Muscle layer of colon (tissue), 2 donors: ENCODE results near the gene SLC26A8.
A peak's percentile ranks its signal among the peaks of the same experiment; 100 is the strongest.

ENCODE experiments used
- H3K27ac ChIP-seq: one replicate; pipeline ENCODE4 v1.7.0; 2013; ENCODE audit warnings: low read depth, mild to moderate bottlenecking, low read length, moderate library complexity
- H3K27me3 ChIP-seq, 2 donors: one replicate each; pipeline ENCODE4 v1.7.0; 2013; ENCODE audit warnings: low read length in 2 of 2, mild to moderate bottlenecking in 2 of 2; ENCODE audit not compliant: insufficient read depth in 2 of 2, control insufficient read depth in 1 of 2
- H3K36me3 ChIP-seq: one replicate; pipeline ENCODE4 v1.7.0; 2013; ENCODE audit warnings: mild to moderate bottlenecking, low read length; ENCODE audit not compliant: insufficient read depth
- H3K4me1 ChIP-seq: one replicate; pipeline ENCODE4 v1.7.0; 2013; ENCODE audit warnings: mild to moderate bottlenecking, low read length; ENCODE audit not compliant: insufficient read depth
- H3K4me3 ChIP-seq, 2 donors: one replicate each; pipeline ENCODE4 v1.7.0; 2013; ENCODE audit warnings: low read length in 2 of 2, low read depth in 1 of 2, mild to moderate bottlenecking in 1 of 2, moderate library complexity in 1 of 2
- H3K9ac ChIP-seq: one replicate; pipeline ENCODE4 v1.7.0; 2013; ENCODE audit warnings: low read length
- H3K9me3 ChIP-seq: one replicate; pipeline ENCODE4 v1.7.0; 2013; ENCODE audit warnings: mild to moderate bottlenecking, low read length
- donor health status: abdominal sarcoma.
- donor health status: Adenocarcinoma of cecum.

The SLC26A8 gene

GRCh38 chr6:36064770-36065396, 40.4 kb upstream of the SLC26A8 start:
- no peaks in the 10 kb centered on the region for H3K9me3 ChIP-seq
- peaks cover 54% of the 10 kb centered on the region for H3K4me1 ChIP-seq
- H3K27ac ChIP-seq: no peak overlapping the region
- H3K27me3 ChIP-seq: no peaks in the 10 kb centered on the region
- no peak overlapping the region for H3K4me3 ChIP-seq
- H3K9ac ChIP-seq: no peak overlapping the region
- H3K36me3 ChIP-seq: peaks cover 6% of the 10 kb centered on the region

GRCh38 chr6:36063318-36064060, 39.0 kb upstream of the SLC26A8 start:
- H3K4me1 ChIP-seq: peaks cover 41% of the 10 kb centered on the region
- no peak overlapping the region for H3K27ac ChIP-seq
- no peaks in the 10 kb centered on the region for H3K27me3 ChIP-seq
- H3K9me3 ChIP-seq: no peaks in the 10 kb centered on the region
- no peak overlapping the region for H3K9ac ChIP-seq
- H3K4me3 ChIP-seq: no peak overlapping the region
- H3K36me3 ChIP-seq: peaks cover 13% of the 10 kb centered on the region

- Histone ChIP-seq H3K36me3 (peaks cover 13% of the 10 kb centered on the region), H3K4me1 (peaks cover 31% of the 10 kb centered on the region), H3K27ac (no peak overlapping the region), H3K4me3 (no peak overlapping the region), H3K27me3 (no peaks in the 10 kb centered on the region), H3K9ac (no peak overlapping the region), H3K9me3 (no peaks in the 10 kb centered on the region)
Measured at GRCh38 chr6:36062247-36062646, 37.8 kb upstream of the SLC26A8 start.

GRCh38 chr6:36061236-36061635, 36.8 kb upstream of the SLC26A8 start:
- peaks cover 22% of the 10 kb centered on the region for H3K4me1 ChIP-seq

DNA sequence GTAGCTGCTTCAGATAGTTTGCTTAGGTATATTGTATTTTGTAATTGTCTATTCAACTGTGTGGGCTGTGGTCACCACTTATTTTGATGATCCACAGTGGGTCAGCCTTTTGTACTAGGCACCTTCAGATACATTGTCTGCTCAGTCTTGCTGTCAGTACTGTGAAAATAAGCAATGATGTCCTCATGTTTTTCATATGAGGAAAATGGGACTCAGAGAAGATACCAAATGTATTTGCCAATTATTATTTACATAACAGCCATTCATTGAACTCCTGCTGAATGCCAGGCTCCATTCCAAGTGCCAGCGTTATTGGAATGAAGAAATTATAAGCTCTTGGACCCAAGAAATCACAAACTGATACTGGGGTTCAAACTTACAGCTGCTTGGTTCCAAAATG, 31.7 kb upstream of the SLC26A8 start:
- Histone ChIP-seq H3K4me1 (peaks cover 46% of the 10 kb centered on the region), H3K27ac (no peak overlapping the region), H3K36me3 (peaks cover 13% of the 10 kb centered on the region), H3K9ac (no peak overlapping the region), H3K9me3 (no peaks in the 10 kb centered on the region), H3K4me3 (no peak overlapping the region), H3K27me3 (no peaks in the 10 kb centered on the region)

More at GRCh38 chr6:36061236-36061635, 36.8 kb upstream of the SLC26A8 start:
- no peaks in the 10 kb centered on the region for H3K9me3 ChIP-seq
- H3K4me3 ChIP-seq: no peak overlapping the region
- peaks cover 13% of the 10 kb centered on the region for H3K36me3 ChIP-seq
- no peaks in the 10 kb centered on the region for H3K27me3 ChIP-seq
- no peak overlapping the region for H3K27ac ChIP-seq
- no peak overlapping the region for H3K9ac ChIP-seq

GRCh38 chr6:36054956-36055355, 30.5 kb upstream of the SLC26A8 start:
- Histone ChIP-seq H3K4me1 (peaks cover 58% of the 10 kb centered on the region), H3K27me3 (no peaks in the 10 kb centered on the region), H3K9ac (no peak overlapping the region), H3K4me3 (no peak overlapping the region), H3K9me3 (no peaks in the 10 kb centered on the region), H3K27ac (no peak overlapping the region), H3K36me3 (peaks cover 8% of the 10 kb centered on the region)

DNA sequence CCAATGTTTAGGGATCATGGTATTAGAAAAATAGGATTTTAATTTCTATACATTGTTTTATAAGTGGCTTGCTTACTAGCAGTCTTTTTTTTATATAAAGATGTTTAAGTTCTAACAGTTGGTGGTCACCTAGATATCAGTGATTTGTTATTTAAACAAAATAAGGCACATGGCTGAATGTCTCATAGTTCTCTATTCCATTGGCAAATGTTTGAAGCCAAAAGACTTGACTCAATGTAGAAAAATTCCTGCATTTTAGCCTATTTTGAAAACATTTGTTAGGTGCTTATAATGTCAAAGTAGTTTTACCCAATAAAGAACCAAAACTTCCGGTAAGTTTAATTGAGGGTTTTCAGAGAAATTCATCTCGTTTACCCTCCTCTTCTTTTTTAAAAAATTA, 30.0 kb upstream of the SLC26A8 start:
- peaks cover 59% of the 10 kb centered on the region for H3K4me1 ChIP-seq
- no peaks in the 10 kb centered on the region for H3K9me3 ChIP-seq
- H3K36me3 ChIP-seq: peaks cover 2% of the 10 kb centered on the region
- no peak overlapping the region for H3K4me3 ChIP-seq
- H3K27me3 ChIP-seq: no peaks in the 10 kb centered on the region
- H3K9ac ChIP-seq: no peak overlapping the region
- no peak overlapping the region for H3K27ac ChIP-seq

- Histone ChIP-seq H3K27me3 (no peaks in the 10 kb centered on the region), H3K27ac (no peak overlapping the region), H3K9me3 (no peaks in the 10 kb centered on the region), H3K36me3 (no peaks in the 10 kb centered on the region), H3K4me1 (peaks cover 59% of the 10 kb centered on the region), H3K4me3 (no peak overlapping the region), H3K9ac (no peak overlapping the region)
Measured at GRCh38 chr6:36053878-36054277, 29.4 kb upstream of the SLC26A8 start.

DNA sequence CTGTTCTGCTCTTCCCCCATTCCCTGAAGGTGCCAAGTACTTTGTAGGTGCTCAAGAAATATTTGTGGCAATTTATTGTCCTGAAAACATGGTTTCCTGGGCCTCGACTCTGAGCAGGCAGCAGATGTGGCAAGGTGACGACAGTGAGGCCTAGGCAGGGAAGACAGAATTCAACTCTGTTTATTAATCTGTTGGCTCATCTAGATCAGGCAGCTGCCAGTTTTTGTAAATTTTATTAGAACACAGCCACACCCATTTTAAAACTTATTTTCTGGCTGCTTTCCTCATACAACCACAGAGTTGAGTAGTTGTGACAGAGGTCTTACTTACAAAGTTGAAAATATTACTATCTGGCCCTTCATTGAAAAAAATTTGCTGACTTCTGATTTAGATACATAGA, 27.7 kb upstream of the SLC26A8 start:
- no peaks in the 10 kb centered on the region for H3K9me3 ChIP-seq
- no peaks in the 10 kb centered on the region for H3K27me3 ChIP-seq
- H3K36me3 ChIP-seq: no peaks in the 10 kb centered on the region
- H3K27ac ChIP-seq: peak overlapping the region; percentile 7
- peaks cover 61% of the 10 kb centered on the region for H3K4me1 ChIP-seq
- H3K9ac ChIP-seq: no peak overlapping the region
- no peak overlapping the region for H3K4me3 ChIP-seq

GRCh38 chr6:36050947-36051710, 26.7 kb upstream of the SLC26A8 start:
- no peak overlapping the region for H3K9ac ChIP-seq
- no peaks in the 10 kb centered on the region for H3K27me3 ChIP-seq
- H3K36me3 ChIP-seq: no peaks in the 10 kb centered on the region
- no peak overlapping the region for H3K4me3 ChIP-seq
- no peak overlapping the region for H3K27ac ChIP-seq
- no peaks in the 10 kb centered on the region for H3K9me3 ChIP-seq
- peaks cover 69% of the 10 kb centered on the region for H3K4me1 ChIP-seq

DNA sequence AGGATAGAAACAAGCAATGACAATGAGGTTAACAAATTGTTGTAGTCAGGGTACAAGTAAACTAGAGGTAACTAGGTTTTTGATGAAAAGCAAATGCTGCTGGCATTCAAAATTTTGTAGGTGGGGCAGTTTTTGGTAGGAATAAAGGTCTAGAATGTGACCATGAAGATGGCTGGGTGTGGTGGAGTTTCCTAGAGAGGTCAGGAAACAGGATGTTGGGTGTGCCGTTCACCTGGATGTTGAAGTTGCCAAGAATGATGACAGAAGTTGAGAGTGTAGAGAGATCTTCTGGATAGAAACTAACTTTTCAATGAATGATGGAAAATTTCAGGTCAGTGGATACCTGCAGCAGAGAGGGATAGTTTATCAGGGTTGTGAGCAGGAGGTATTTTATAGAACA, 25.9 kb upstream of the SLC26A8 start:
- no peak overlapping the region for H3K9ac ChIP-seq
- H3K4me3 ChIP-seq: no peak overlapping the region
- no peak overlapping the region for H3K27ac ChIP-seq
- H3K9me3 ChIP-seq: no peaks in the 10 kb centered on the region
- H3K4me1 ChIP-seq: peaks cover 63% of the 10 kb centered on the region
- no peaks in the 10 kb centered on the region for H3K27me3 ChIP-seq
- H3K36me3 ChIP-seq: no peaks in the 10 kb centered on the region
